ENCODE measurements around the gene TLCD3B. TPM values are rescaled to one million over a fixed set of nuclear protein-coding genes. Genes with fewer than 3 reads are reported as not detected.

TLCD3B gene
- total and polyA plus RNA-seq, 2 donors from 2014 or later, result not detected

DNA sequence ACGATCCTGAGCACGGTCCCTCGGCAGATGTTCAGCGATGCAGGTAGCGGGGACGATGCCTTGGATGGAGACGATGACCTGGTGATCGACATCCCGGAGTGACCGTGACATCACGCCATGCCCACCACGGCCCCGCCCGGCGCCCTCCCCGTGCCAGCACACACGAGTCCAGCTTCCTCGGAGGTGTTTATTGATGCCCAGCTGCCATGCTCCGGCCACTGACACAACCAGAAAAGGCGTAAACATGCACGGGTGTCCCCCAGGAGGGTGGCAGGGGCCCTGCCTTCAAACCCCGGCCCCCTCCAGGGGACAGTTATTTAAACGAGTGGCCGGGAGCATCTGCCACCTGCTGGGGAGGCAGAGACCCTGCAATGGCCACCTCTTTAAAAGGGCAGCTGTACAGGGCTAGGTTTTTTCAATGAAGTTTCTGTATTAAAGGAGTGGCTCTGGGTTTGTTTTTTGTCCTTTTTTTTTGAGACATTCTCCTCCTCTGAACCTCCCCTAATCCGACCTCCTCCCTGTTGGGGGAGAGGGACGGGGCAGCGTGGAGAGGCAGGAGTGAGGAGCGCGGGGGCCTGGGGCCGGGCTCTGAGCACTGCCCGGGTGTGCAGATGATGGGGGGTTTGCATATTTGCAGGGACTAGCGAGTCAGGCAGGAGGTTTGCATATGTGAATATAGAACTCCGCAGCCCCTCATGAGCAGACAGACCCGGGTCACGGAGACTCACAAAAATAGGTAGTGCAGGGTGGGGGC lies 25.6 kb downstream of the TLCD3B start:
- TF ChIP-seq, protein P1, sequence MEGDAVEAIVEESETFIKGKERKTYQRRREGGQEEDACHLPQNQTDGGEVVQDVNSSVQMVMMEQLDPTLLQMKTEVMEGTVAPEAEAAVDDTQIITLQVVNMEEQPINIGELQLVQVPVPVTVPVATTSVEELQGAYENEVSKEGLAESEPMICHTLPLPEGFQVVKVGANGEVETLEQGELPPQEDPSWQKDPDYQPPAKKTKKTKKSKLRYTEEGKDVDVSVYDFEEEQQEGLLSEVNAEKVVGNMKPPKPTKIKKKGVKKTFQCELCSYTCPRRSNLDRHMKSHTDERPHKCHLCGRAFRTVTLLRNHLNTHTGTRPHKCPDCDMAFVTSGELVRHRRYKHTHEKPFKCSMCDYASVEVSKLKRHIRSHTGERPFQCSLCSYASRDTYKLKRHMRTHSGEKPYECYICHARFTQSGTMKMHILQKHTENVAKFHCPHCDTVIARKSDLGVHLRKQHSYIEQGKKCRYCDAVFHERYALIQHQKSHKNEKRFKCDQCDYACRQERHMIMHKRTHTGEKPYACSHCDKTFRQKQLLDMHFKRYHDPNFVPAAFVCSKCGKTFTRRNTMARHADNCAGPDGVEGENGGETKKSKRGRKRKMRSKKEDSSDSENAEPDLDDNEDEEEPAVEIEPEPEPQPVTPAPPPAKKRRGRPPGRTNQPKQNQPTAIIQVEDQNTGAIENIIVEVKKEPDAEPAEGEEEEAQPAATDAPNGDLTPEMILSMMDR (IDR thresholded peaks at IDR 0.05; ENCODE audit: borderline replicate concordance, extremely low read depth, insufficient read depth), result peak; percentile 67
- DNase-seq (peak in 4 of 5 donors; percentile 19 to 66 (median 45)), FAIRE-seq (no peak)
- peaks cover 0 to 1% (median 0%) of the 10 kb centered on the region in 3 donors for H3K4me1 ChIP-seq (ENCODE audit: control insufficient read depth in 2 of 3, insufficient read depth in 2 of 3, low read depth in 1 of 3, low read length in 3 of 3)
- H3K4me3 ChIP-seq (ENCODE audit: low read length in 3 of 3), result no peak overlapping the region
- H3K9ac ChIP-seq (ENCODE audit: low read length in 3 of 3), result no peak overlapping the region
- peaks cover 0 to 3% (median 0%) of the 10 kb centered on the region in 3 donors for H3K36me3 ChIP-seq (ENCODE audit: control insufficient read depth in 2 of 3, insufficient read depth in 3 of 3, low read length in 3 of 3)
- H3K27me3 ChIP-seq (ENCODE audit: control insufficient read depth, insufficient read depth, low read length), result no peaks in the 10 kb centered on the region
- H3K27ac ChIP-seq (ENCODE audit: low read depth in 2 of 2, low read length in 2 of 2), result no peak overlapping the region
- intact Hi-C loops (cut with DNase I), result no loop called here
- no peaks in the 10 kb centered on the region for H3K9me3 ChIP-seq (ENCODE audit: control insufficient read depth in 2 of 3, insufficient read depth in 1 of 3, low read length in 3 of 3)

DNA sequence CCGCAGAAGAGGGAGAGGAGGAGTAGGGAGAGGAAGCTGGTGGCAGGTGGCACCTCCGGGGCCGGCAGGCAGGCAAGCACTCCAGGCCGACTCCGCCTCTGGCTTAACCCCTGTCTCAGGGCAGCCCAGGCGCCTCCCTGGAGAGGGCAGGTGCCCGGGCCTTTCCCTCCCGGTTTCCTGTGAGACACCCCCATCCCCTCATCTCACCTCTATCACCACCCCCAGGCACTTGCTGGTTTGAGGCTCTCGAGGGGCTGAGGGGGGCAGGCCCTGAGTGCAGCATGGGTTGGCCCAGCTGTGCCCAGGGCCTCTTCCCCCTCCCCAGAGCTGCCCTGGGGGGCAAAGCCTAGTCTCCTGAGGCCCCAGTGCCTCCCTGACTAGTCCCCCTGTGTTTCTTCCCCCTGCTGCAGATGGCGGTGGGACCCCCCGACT lies 26.2 kb downstream of the TLCD3B start:
- Histone ChIP-seq H3K36me3 (ENCODE audit: control insufficient read depth in 2 of 3, insufficient read depth in 3 of 3, low read length in 3 of 3) (peaks cover 0 to 3% (median 0%) of the 10 kb centered on the region in 3 donors), H3K4me1 (ENCODE audit: control insufficient read depth in 2 of 3, insufficient read depth in 2 of 3, low read depth in 1 of 3, low read length in 3 of 3) (no peaks in the 10 kb centered on the region), H3K27ac (ENCODE audit: low read depth in 2 of 2, low read length in 2 of 2) (no peak overlapping the region), H3K4me3 (ENCODE audit: low read length in 3 of 3) (no peak overlapping the region), H3K9ac (ENCODE audit: low read length in 3 of 3) (no peak overlapping the region), H3K9me3 (ENCODE audit: control insufficient read depth in 2 of 3, insufficient read depth in 1 of 3, low read length in 3 of 3) (no peaks in the 10 kb centered on the region), H3K27me3 (ENCODE audit: control insufficient read depth, insufficient read depth, low read length) (no peaks in the 10 kb centered on the region)
- TF ChIP-seq, protein P1 (IDR thresholded peaks at IDR 0.05; ENCODE audit: borderline replicate concordance, extremely low read depth, insufficient read depth), result no peak
- intact Hi-C loops (cut with DNase I), result no loop called here
- DNase-seq, result peak in 1 of 5 donors; percentile 75
- FAIRE-seq, result no peak

DNA sequence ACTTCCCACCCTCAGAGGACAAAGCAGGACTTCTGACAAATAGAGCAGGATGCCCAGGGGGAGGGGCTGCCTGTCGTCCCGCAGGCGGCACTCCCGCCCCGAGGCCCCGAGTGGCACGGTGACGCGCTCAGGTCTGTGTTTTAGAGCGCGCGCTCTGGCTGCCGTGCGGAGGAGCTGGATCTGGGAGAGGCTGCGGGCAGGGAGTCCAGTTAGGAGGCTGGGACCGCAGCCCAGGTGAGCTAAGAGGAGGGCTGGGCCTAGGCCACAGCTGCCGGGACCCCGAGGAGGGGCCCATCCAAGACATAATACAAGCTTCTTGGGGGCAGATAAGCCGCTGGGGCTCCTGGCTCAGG lies 26.7 kb downstream of the TLCD3B start:
- no peaks in the 10 kb centered on the region for H3K4me1 ChIP-seq (ENCODE audit: control insufficient read depth in 2 of 3, insufficient read depth in 2 of 3, low read depth in 1 of 3, low read length in 3 of 3)
- no peaks in the 10 kb centered on the region for H3K27me3 ChIP-seq (ENCODE audit: control insufficient read depth, insufficient read depth, low read length)
- no peak overlapping the region for H3K4me3 ChIP-seq (ENCODE audit: low read length in 3 of 3)
- FAIRE-seq (no peak), DNase-seq (peak in 1 of 5 donors; percentile 75)
- H3K9me3 ChIP-seq (ENCODE audit: control insufficient read depth in 2 of 3, insufficient read depth in 1 of 3, low read length in 3 of 3), result no peaks in the 10 kb centered on the region
- no peak overlapping the region for H3K27ac ChIP-seq (ENCODE audit: low read depth in 2 of 2, low read length in 2 of 2)
- no peak overlapping the region for H3K9ac ChIP-seq (ENCODE audit: low read length in 3 of 3)
- intact Hi-C loops (cut with DNase I), result no loop called here
- TF ChIP-seq, protein P1 (IDR thresholded peaks at IDR 0.05; ENCODE audit: borderline replicate concordance, extremely low read depth, insufficient read depth), result no peak
- H3K36me3 ChIP-seq (ENCODE audit: control insufficient read depth in 2 of 3, insufficient read depth in 3 of 3, low read length in 3 of 3), result peaks cover 0 to 3% (median 2%) of the 10 kb centered on the region in 3 donors

Measured in kidney (tissue), 14 donors.